GM21529 (cell line): ENCODE results near the gene NASP.

Experiments
- ATAC-seq: cut with Tn5 transposase; IDR thresholded peaks from one replicate; pipeline ENCODE4 v1.9.1; 2021; ENCODE audit not compliant: unreplicated experiment

Gene NASP

DNA sequence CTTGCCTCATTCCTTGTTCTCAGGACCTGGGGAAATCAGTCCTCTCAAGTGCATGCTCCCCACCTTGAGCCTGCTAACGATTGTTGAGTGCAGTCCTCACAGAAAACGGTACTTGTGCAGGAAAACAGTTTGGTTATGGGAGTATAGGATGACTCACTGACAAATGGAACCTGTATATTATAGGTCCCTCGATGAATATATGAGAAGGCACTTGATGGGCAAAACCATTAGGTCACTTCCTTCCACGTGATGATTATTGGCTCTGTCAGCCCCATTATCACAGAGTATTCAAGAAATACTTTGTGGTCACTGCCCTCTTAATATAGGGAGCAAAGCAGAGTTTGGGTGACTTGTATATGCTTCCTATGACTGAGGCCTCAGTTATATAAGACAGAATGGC lies 33.8 kb downstream of the NASP start:
- ATAC-seq: no peak

DNA sequence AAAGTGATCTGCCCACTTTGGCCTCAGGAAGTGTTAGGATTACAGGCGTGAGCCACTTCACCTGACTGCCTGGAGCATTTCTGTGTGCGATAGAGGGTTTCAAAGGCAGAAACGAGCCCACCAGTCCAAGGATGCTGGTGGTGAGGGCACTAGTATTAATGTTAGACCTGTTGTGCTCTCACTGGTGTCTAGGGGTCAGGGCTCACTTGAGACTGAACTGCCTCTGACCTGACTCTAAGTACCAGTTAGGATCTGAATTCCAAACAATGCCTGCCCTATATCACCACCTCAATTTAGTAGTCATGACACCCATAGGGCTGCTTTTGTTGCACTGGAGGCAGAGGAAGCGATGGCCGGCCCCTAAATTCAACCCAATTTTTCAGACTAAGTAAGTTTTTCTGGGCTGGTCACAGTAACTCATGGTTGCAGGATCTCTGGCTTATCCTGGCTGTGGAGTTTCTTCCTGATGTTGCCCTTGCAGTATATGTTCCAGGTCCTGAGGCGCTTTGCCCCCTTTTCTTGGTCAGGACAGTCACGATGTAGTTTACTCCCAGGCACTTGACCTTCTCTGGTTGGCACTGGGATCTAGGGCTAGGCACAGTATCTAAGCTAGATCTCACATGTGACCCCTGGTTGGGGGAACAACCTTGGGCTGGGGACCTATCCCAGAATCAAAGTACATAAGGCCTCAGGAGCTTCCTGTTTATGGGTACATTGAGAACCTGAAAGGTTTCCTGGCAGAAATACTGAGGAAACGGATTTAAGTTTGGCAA lies 35.5 kb downstream of the NASP start:
- ATAC-seq: no peak

DNA sequence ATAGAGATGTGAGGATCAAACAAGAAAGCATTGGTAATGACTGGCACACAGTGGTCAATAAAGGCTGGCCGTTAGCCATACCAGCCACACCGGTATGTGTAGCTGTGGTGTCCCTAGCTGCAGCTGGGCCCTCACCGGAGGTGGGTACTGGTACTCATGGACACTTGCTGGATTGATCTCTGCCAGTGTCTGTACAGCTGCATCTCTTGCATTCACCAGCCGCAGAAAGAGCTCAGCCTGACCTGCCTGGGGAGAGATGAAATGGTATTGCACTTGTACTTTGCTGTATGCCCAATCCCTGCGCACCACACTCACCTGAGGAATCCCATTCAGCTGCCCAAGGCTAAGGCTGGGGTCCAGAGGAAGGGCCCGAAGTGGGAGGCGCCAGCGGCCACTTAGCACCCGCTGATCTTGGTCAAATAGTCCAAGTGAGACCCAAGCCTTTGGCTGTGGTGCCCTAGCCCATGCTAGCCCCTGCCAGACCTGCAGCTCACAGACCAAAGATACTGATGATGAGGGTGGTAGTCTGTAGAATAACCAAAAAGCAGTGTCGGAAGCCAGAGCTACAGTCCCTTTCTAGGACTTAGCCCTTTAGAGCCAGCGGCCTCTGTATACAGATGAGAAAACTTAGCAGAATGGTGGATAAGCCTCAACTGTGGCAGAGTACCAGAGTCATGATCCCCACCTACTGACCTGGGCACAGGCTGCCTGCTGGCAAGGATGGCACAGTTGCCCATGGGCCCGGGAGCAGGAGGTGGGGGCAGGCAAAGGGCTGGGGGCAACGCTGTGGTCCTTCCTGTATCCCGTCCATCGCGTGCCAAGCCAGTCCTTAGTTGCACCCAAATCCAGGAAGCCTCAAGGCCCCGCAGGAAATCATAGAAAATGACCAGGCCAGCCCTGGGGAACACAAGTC lies 37.0 kb downstream of the NASP start:
- ATAC-seq: no peak

DNA sequence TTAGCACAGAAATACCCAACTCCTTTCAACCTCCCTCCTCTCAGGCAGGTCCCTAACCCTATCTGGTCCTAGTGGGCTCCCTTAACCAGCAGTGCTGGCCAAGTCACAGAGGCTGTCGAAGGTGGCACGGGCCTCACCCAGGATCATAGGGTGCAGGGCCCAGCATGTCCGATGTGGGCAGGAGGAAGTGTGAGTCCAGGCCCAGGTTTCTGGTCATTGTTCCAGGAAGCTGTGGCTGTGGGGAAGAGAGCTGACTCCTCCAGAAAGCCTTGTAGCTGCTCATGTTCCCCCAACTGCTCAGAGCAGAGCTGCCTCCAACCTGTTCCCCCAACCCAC lies 37.6 kb downstream of the NASP start:
- ATAC-seq: no peak

DNA sequence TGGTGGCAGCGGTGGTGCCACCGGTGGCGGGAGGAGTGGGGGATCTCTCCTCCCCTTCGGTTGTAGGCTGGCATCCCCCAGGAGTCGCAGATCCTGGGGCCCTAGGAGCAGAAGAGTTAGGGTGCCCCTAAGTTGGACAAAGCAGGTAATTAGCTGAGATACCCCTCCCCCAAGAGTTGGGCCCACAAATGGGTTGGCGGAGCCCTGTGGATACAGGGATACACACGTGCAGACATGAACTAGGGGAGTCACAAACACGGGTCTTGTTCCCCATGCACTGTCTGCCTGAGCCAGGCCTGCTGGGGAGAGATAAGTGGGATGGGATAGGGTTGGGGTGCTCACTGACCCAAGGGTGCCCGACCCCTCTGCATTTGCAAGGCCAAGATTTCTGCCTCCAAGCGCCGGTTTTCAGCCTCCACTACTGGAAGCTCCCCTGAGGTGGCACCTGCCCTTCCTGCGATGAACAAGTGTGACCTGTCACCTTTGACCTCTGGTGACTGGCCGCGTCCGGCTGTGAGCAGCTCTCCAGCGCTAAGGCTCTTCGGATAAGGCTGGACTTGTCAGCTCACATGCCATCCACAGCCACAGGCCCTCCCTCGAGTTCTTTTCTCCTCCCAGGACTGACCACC lies 38.2 kb downstream of the NASP start:
- ATAC-seq: no peak

DNA sequence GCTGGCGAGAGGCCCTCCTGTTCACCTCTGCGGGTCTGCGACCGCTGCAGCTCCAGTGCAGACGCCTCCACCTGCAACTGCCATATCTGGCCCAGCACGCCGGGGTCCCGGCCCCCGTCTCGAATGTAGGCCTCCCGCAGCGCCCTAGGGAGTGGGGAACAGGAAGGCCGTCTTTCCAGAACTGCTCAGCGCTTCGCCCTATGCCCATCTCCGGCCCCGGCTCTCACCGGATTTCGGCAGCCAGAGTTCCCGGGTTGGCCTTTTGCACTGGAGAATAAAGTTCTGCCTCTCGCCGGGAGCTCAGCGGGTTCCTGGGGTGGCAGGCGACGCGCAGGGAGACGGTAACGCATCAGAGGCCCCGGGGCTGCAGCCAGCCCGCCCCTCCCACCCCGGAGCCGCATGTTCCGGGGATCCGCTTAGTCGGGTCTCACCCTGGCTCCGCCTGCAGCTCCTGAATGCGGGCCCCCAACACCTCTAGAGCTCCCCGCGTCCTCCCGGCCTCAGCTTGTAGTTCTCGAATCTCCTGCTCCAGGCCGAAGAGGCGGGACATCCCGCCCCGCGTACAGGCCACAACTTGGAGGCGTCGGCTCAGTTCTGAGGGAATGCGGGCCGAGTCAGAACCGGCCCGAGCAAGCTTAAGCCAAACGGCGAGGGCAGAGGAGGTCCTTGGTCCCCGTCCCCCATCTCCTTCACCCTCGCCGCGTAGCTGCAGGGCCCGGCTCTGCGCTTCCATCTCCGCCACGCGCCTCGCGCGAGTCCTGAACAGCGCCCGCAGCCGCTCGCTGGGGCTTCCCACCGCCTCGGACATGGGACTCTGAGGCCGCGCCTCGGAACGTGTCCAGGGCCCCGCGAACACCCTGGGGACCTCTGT lies 38.9 kb downstream of the NASP start:
- ATAC-seq: no peak

DNA sequence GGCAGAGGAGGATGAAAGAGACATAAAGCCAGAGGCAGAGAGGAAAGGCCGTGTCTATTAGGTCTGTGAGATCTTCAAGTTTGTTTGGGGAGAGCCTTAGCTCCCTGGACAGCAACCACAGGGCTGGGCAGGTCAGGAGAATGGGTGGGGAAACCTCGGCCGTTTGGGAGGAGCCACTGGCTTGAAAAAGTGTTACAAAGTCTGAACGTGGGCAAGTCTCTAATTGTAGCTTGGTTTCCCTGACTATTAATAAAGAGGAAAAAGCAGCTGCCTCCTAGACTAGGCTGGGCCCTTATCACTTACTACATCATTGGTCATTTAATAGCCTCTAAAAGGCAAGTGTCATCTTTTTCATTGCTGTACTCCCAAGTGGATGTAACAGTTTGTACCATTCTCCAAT lies 40.1 kb downstream of the NASP start, which contains the start of gene CCDC17:
TSS of gene CCDC17 (minus strand) at position 83 of the 400 bp plus-strand sequence. CDS start 145 bp downstream, outside the sequence.
- no peak for ATAC-seq

DNA sequence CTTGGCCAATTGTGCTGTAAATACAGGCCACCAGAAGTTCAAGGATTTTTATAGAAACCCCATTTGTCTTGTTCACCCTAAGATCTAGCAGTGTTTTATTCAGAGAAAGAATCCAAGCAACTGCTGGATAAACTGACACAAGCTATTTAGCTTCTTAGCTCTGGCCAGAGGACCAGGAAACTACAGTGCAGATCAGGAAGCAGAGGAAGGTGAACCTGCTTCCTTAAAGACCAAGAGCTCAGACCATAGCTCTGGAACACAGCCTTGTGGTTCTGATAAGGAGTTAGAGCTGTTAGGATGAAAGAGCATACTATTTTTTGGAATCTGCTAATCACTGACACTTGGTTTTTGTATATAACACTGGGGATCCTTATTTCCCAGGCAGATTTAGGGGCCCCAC lies 45.2 kb downstream of the NASP start:
- no peak for ATAC-seq

DNA sequence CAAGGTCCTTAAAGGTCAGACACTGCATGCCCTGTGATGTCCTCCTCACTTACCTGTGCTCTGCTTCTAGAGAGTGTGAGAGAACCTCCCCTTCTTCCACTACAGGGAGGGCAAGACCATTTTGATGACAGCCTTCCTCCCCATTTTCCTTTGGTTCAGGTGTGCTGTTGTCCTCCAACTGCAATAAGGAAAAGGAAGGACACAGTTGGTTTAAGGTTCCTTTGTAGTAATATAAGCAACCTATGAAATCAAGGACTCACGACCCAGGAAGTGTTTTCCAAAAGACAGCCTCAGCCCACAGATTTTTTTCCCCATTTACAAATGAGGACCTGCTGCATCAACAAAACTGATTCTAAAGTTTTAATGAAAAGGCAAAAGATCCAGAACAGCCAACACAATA lies 46.6 kb downstream of the NASP start:
- no peak for ATAC-seq

DNA sequence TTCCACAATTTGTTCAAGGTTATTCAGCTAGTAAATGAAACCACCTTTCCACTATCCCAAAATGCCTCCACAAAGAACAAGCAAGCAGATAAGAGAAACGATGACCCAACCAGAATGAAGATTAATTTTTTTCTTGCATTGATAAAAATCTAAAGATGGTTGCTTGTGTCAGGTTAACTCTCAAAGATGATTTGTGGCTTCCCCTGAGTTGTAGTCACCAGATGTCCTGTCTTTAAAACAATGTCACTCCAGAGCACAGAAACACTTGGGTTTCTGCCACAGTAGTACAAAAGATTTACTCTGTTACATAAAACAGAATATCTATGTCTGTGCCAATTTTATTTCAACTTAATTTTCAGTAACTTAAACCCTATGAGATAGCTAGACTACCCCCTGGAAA lies 51.4 kb downstream of the NASP start:
- no peak for ATAC-seq

DNA sequence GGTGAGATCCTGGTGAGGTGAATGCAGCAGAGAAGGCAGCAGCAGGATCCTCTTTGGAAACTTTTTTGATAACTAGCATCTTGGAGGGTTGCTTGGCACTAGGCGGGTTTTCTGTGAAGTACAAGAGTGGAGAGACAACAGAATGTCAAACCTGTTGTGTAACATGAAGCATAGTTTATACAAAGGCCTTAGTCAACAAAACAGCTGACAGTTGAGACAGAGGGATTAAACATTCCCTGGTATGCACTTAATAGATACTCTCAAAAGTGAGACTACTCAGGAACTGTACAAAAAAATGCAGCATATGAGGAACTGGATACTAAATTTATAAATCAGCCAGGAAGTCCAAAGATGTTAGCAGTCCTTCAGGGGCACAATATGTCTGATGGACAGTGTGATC lies 56.5 kb downstream of the NASP start:
- no peak for ATAC-seq

DNA sequence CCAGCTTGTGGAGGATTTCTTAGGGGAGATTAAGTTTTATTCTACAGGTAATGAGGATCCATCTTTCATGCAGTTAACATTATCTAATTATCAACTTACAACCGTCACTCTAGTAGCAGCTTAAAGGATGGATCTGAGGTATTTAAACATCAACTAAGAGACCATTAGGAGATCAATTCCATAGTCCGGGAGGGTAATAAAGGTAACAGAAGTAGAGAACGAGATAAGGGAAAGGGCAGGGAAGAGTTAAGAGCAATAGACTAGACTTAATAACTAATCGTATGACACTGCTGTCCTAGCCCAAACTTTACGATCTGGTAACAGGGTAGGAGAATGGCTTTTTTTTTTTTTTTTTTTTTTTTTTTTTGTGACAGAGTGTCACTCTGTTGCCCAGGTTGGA lies 59.5 kb downstream of the NASP start:
- no peak for ATAC-seq

DNA sequence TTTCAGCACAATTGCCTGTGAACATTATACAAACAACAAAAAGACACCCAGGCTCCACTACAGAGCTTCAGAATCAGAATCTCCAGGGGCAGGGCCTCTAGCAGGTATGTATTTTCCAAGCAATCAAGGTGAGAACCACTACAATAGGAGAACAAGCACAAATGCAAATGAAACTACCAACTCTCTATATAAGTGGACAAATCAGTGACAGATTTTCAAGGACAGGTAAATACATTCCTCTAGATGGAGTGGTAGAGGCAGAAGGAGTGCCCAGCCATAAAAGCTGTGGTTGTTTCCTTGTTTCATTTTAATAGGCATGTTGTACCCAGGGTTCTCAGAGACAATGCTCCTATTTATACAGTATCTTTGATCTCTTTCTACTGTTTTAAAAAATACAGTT lies 60.1 kb downstream of the NASP start:
- ATAC-seq: no peak

DNA sequence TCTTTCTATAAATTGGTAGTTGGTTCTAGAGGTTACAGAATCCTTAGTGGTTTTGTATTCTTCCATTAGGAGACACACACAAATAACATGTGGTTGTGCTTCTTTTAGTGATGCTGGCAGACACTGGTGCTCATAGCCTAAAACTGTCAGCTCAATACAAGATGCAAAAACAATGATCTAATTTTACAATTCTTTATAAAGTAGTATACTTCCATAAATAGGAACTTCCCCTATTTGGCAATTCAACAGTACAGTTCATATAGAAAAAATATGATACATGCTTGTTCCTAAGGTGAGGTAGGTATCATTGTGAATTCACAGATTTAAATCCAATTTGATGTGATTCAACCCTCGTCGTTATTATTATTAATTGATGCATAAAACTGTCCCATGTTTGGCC lies 60.8 kb downstream of the NASP start:
- no peak for ATAC-seq

DNA sequence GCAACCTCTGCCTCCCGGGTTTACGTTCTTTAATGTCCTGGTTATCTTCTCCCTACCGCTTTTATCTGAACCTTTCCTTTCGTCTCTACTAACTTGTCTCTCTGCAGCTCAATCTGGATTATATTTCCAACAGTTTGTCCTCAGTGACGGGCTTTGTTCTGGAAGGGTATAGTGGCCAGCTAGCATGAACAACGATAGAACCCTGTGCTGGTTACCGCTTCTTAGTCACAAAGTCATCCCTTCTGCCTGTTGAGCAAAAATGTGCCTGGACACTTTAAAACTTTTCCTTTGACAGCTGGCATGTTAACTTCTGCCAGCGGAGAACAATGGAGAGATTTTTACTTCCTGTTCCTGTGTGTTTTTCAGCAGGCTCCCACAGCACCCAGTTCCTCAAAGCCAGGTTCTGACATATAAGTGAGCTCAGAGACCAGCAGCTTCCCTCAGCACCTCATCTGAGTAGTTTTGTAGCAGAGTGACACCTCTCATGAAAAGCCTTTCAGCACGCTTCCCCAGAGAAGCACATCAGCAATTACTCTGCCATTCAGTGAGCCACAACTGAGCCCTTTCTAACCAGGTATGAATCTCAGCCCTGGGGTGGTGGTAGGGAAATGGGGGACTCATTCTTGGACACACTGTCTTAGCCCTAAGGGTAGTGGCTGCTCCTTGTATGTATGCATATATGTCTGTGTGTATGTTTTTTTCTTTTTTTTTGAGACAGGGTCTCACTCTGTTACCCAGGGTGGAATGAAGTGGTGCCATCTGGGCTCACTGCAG lies 63.6 kb downstream of the NASP start:
- no peak for ATAC-seq

DNA sequence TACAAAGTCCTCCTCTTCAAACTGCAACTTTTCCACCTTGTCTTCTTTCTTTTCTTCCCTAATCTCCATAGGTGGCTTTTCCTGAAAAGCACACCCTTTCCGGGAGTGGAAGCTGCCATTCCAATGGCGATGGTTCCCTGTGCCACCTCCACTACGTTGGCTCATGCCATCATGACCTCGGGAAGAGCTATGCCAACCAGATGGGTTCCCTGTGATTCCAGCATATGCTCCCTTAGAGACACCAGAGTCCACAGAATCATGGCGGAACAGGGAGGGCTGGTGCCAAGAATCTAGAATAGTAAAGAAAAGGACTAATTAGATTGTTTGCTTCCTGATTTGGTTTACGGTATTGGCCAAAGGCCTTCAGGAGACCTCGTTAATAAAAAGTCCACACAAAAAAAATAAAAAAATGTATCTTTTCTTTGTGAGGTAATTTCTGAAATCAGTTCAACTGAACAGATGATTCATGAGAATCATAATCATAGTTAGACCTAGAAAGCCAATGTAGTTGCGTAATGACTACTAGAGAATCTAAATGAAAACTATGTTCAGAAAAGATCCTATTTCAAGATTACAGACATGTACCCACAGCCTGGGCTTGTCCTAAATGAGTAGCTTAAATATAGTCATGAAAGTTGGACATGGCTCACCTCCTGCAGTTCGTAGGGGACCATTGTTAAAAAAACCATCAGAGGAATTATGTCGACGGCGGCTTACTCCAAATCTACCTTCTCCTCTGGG lies 70.9 kb downstream of the NASP start:
- ATAC-seq: no peak

DNA sequence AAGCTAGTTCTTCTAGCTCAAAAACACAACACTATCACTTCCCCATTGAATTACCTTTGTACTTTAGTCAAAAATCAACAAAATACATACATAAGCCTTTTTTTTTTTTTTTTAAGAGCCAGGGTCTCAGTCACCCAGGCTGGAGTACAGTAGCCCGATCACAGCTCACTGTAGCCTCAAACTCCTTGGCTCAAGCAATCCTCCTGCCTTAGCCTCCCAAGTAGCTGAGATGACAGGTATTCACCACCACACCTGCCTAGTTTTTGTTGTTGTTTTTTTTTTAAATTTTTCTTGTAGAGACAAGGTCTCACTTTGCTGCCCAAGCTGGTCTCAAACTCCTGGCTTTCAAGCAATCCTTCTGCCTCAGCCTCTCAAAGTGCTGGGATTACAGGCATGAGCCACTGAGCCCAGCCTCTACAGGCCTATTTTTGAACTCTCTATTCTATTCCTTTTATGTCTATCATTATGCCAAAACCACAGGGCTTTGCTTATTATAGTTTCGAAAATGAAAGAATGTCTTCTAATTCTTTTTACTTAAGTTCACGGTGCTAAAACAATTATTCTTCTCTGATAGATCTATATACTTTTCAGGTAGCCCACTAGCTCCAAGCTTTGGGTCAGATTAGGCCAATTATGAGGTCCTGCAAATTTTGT lies 72.9 kb downstream of the NASP start:
- ATAC-seq: no peak

DNA sequence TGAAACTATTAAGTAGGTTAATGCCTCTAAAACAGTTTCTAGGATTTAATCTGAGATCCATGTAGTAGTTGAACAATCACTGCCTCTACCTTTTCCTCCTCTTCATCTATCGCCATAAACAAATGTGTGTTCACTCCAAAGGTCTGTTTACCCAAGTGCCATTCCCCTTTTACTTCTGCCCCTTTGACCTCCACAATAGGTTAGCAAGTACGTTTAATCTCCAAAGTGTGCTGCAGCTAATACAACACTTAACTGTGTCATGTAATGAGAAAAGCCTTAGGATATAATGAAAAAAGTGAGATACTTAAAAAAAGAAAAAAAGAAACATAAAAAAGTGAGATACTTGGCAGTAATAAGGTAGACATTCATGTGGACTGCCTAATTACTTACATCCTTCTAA lies 74.3 kb downstream of the NASP start:
- no peak for ATAC-seq

DNA sequence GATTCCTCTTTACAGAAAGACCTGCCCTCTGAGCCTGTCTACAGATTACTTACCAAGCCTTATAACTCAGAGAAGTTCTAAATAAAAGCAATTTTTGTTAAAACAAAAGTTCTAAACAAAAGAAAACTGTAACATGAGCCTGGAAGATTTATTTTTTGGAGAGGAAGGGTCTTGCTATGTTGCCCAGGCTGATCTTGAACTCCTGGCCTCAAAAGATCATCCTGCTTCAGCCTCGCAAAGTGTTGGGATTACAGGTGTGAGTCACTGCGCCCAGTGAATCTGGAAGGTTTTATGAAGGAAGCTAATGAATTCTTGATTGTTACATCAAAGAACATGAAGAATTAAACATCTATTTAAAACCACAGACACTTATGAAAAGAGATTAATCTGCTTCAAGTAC lies 75.4 kb downstream of the NASP start:
- ATAC-seq: no peak
